ENCODE results near the gene ATF5.
"Not testable (repeated sequence)": the region's sequence is repeated elsewhere in the genome, so short reads cannot be mapped to it uniquely, and the experiment has no call there.

ATF5 gene

DNA sequence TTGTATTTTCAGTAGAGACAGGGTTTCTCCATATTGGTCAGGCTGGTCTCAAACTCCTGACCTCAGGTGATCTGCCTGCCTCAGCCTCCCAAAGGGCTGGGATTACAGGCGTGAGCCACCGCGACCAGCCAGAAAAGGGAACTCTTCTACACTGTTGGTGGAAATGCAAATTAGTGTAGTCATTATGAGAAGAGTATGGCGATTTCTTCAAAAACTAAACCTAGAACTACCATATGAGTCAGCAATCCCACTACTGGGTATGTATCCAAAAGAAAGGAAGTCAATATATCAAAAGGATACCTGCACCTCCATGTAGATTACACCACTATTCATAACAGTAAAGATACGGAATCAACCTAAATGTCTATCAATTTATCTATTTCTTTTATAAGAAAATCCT is 15.6 kb downstream of the ATF5 start:
- not testable (repeated sequence) for H3K56ac ChIP-seq (ENCODE audit: low read length); H2BK15ac ChIP-seq (replicated peaks; ENCODE audit: low read depth); H4K5ac ChIP-seq (ENCODE audit: low read length); H3K36me3 ChIP-seq (ENCODE audit: control insufficient read depth, insufficient read depth, low read length); H2BK5ac ChIP-seq (ENCODE audit: low read length); H3K9ac ChIP-seq (ENCODE audit: low read length); H3K27ac ChIP-seq (ENCODE audit: low read depth, low read length); H3K79me2 ChIP-seq (ENCODE audit: control insufficient read depth, insufficient read depth, low read length); H2AK5ac ChIP-seq (ENCODE audit: low read length); H3K23ac ChIP-seq (ENCODE audit: low read length); H3K4ac ChIP-seq (ENCODE audit: low read depth, low read length); H3K4me3 ChIP-seq (ENCODE audit: low read length); H3K4me1 ChIP-seq (ENCODE audit: control insufficient read depth, low read depth, low read length); H2BK120ac ChIP-seq (ENCODE audit: low read depth, low read length); H3K4me2 ChIP-seq (ENCODE audit: low read length); H3K18ac ChIP-seq (ENCODE audit: low read length); DNase-seq; H3K79me1 ChIP-seq (ENCODE audit: low read length); H3K27me3 ChIP-seq (ENCODE audit: insufficient read depth, low read length, poor library complexity); H4K8ac ChIP-seq (ENCODE audit: low read depth, low read length)
- whole genome bisulfite sequencing (ENCODE audit: extremely low coverage, insufficient coverage, low lambda C conversion rate) = no CpG with 5 or more reads among the region's 5 CpGs

DNA sequence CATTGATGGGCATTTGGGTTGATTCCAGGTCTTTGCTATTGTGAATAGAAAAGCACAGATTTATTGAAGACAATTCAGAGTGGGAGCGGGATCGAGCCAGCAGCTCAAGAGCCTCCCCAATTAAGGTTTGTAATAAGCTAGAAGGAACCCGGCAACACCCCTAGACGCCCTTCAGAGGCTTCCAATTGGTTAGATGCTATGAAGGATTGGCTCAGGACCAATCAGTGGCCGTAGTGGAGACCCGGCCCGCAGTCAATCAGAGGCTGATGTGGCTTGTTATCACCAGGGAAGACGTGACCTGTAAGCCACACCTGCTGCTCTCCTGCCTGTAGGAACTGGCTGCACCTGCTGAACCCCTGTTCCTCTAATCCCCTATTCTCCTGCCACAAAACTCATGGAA is 17.4 kb downstream of the ATF5 start:
- H3K23ac ChIP-seq (ENCODE audit: low read length) = no peak overlapping the region
- WGBS (ENCODE audit: extremely low coverage, insufficient coverage, low lambda C conversion rate) = no CpG with 5 or more reads among the region's 8 CpGs
- no peak overlapping the region for H3K4ac ChIP-seq (ENCODE audit: low read depth, low read length)
- H3K4me1 ChIP-seq (ENCODE audit: control insufficient read depth, low read depth, low read length) = no peaks in the 10 kb centered on the region
- no peak overlapping the region for H4K5ac ChIP-seq (ENCODE audit: low read length)
- H2BK15ac ChIP-seq (replicated peaks; ENCODE audit: low read depth) = no peak overlapping the region
- no peak overlapping the region for H3K9ac ChIP-seq (ENCODE audit: low read length)
- H3K79me1 ChIP-seq (ENCODE audit: low read length) = no peaks in the 10 kb centered on the region
- H2BK5ac ChIP-seq (ENCODE audit: low read length) = no peak overlapping the region
- no peaks in the 10 kb centered on the region for H3K79me2 ChIP-seq (ENCODE audit: control insufficient read depth, insufficient read depth, low read length)
- no peak overlapping the region for H3K56ac ChIP-seq (ENCODE audit: low read length)
- no peak overlapping the region for H4K8ac ChIP-seq (ENCODE audit: low read depth, low read length)
- DNase-seq = no peak
- no peak overlapping the region for H3K4me2 ChIP-seq (ENCODE audit: low read length)
- H2BK120ac ChIP-seq (ENCODE audit: low read depth, low read length) = no peak overlapping the region
- H3K4me3 ChIP-seq (ENCODE audit: low read length) = no peak overlapping the region
- no peak overlapping the region for H3K18ac ChIP-seq (ENCODE audit: low read length)
- H3K27me3 ChIP-seq (ENCODE audit: insufficient read depth, low read length, poor library complexity) = no peaks in the 10 kb centered on the region
- H3K27ac ChIP-seq (ENCODE audit: low read depth, low read length) = no peak overlapping the region
- H3K36me3 ChIP-seq (ENCODE audit: control insufficient read depth, insufficient read depth, low read length) = no peaks in the 10 kb centered on the region
- no peak overlapping the region for H2AK5ac ChIP-seq (ENCODE audit: low read length)

DNA sequence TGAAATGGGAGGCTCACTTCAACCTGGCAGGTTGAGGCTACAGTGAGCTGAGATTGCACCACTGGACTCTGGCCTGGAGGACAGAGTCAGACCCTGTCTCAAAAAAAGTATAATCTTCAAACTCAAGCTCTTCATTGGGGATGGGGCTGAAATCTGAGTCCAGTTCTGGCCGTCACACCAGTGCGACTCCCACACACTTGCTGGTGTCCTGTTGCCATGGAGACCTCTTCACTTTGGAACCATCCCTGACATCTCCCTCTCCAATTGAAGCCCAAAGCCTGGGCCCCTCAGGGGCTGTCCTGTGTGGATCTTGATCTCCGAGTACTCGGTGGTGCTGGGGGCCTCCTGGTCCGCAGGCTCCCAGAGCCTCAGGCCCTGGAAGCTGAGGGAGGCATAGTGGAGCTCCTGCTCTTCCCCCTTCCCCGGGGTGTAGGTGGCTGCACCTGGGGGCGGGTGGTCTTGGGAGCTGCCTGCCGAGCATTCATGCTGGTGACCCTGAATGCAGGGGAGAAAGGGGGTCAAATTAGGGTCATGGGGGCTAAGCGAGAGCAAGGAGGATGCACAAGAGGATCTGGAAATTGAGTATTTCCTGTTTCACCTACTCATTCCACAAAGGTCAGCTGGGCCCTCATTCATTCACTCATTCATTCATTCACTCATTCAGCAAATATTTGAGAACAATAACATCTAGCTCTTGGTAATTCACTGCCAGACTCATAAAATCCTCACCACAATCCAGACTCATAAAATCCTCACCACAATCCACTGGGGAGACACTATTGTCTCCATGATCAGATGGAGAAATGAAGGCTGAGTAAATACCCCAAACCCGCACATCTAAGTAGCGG is 21.0 kb downstream of the ATF5 start:
- no peaks in the 10 kb centered on the region for H3K79me1 ChIP-seq (ENCODE audit: low read length)
- no peak overlapping the region for H3K9ac ChIP-seq (ENCODE audit: low read length)
- no peak overlapping the region for H3K23ac ChIP-seq (ENCODE audit: low read length)
- no peaks in the 10 kb centered on the region for H3K4me1 ChIP-seq (ENCODE audit: control insufficient read depth, low read depth, low read length)
- no peak overlapping the region for H4K5ac ChIP-seq (ENCODE audit: low read length)
- no peak overlapping the region for H3K4me3 ChIP-seq (ENCODE audit: low read length)
- H2BK5ac ChIP-seq (ENCODE audit: low read length) = no peak overlapping the region
- DNase-seq = no peak
- H3K56ac ChIP-seq (ENCODE audit: low read length) = no peak overlapping the region
- no peak overlapping the region for H3K4ac ChIP-seq (ENCODE audit: low read depth, low read length)
- H2BK120ac ChIP-seq (ENCODE audit: low read depth, low read length) = no peak overlapping the region
- H4K8ac ChIP-seq (ENCODE audit: low read depth, low read length) = no peak overlapping the region
- H3K27ac ChIP-seq (ENCODE audit: low read depth, low read length) = no peak overlapping the region
- H3K27me3 ChIP-seq (ENCODE audit: insufficient read depth, low read length, poor library complexity) = no peaks in the 10 kb centered on the region
- no peak overlapping the region for H2AK5ac ChIP-seq (ENCODE audit: low read length)
- H3K79me2 ChIP-seq (ENCODE audit: control insufficient read depth, insufficient read depth, low read length) = no peaks in the 10 kb centered on the region
- H3K36me3 ChIP-seq (ENCODE audit: control insufficient read depth, insufficient read depth, low read length) = no peaks in the 10 kb centered on the region
- H3K4me2 ChIP-seq (ENCODE audit: low read length) = no peak overlapping the region
- no CpG with 5 or more reads among the region's 11 CpGs for WGBS (ENCODE audit: extremely low coverage, insufficient coverage, low lambda C conversion rate)
- no peak overlapping the region for H2BK15ac ChIP-seq (replicated peaks; ENCODE audit: low read depth)
- no peak overlapping the region for H3K18ac ChIP-seq (ENCODE audit: low read length)

DNA sequence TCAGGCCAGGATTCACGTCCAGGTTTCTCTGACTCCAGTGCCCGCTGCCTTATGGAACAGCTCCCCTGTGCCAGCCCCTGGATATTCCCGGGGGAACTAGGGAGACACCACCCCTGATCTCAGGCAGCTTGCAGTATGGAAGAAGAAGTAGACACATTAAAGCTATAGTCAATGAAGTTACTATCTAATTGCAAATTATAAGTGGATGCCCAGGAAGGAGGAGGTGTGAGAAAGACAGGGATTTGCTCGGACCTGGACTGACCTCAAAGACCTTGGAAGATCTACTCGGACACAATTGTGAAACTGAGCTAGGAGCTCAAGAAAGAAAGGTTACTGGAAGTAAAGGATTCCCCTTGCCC is 21.6 kb downstream of the ATF5 start:
- H2BK120ac ChIP-seq (ENCODE audit: low read depth, low read length) = no peak overlapping the region
- no peaks in the 10 kb centered on the region for H3K27me3 ChIP-seq (ENCODE audit: insufficient read depth, low read length, poor library complexity)
- no peak overlapping the region for H2BK5ac ChIP-seq (ENCODE audit: low read length)
- WGBS (ENCODE audit: extremely low coverage, insufficient coverage, low lambda C conversion rate) = no CpG with 5 or more reads among the region's 5 CpGs
- H3K18ac ChIP-seq (ENCODE audit: low read length) = no peak overlapping the region
- no peak overlapping the region for H3K27ac ChIP-seq (ENCODE audit: low read depth, low read length)
- H3K23ac ChIP-seq (ENCODE audit: low read length) = no peak overlapping the region
- no peak overlapping the region for H3K56ac ChIP-seq (ENCODE audit: low read length)
- no peak for DNase-seq
- H4K5ac ChIP-seq (ENCODE audit: low read length) = no peak overlapping the region
- H3K4me2 ChIP-seq (ENCODE audit: low read length) = no peak overlapping the region
- H3K9ac ChIP-seq (ENCODE audit: low read length) = no peak overlapping the region
- no peaks in the 10 kb centered on the region for H3K79me2 ChIP-seq (ENCODE audit: control insufficient read depth, insufficient read depth, low read length)
- H3K4me1 ChIP-seq (ENCODE audit: control insufficient read depth, low read depth, low read length) = no peaks in the 10 kb centered on the region
- no peaks in the 10 kb centered on the region for H3K36me3 ChIP-seq (ENCODE audit: control insufficient read depth, insufficient read depth, low read length)
- H3K4me3 ChIP-seq (ENCODE audit: low read length) = no peak overlapping the region
- H2BK15ac ChIP-seq (replicated peaks; ENCODE audit: low read depth) = no peak overlapping the region
- no peak overlapping the region for H3K4ac ChIP-seq (ENCODE audit: low read depth, low read length)
- no peak overlapping the region for H2AK5ac ChIP-seq (ENCODE audit: low read length)
- H3K79me1 ChIP-seq (ENCODE audit: low read length) = no peaks in the 10 kb centered on the region
- H4K8ac ChIP-seq (ENCODE audit: low read depth, low read length) = no peak overlapping the region

DNA sequence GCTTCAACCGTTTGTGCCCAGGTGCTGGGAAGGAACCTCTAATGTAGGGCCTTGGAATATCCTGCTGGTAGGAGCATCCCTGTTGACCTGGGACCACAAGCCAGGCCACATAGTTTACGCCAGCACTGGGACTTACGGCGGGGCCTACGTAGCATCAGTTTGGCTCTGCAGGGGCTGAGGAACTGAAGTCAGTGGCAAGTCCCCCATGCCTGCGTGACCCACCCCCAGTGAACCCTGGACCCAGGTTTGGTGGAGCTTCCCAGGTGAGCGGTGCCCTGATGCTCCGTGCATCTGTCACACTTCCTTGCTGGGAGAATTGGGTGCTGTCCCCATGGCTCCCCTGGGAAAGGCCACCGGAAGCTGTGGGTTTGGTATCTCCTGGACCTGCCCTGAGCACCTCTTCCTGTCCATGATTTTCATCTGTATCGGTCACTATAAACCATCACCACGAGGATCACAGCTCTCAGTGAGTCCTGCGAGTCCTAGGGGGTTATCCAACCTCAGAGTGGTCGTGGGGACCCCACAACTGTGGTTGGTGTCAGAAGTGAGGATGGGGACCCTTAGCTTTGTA is 22.0 kb downstream of the ATF5 start:
- H3K27ac ChIP-seq (ENCODE audit: low read depth, low read length) = no peak overlapping the region
- H4K8ac ChIP-seq (ENCODE audit: low read depth, low read length) = no peak overlapping the region
- no peak overlapping the region for H3K56ac ChIP-seq (ENCODE audit: low read length)
- no peak overlapping the region for H2BK5ac ChIP-seq (ENCODE audit: low read length)
- H2BK15ac ChIP-seq (replicated peaks; ENCODE audit: low read depth) = no peak overlapping the region
- no peaks in the 10 kb centered on the region for H3K36me3 ChIP-seq (ENCODE audit: control insufficient read depth, insufficient read depth, low read length)
- H3K4me1 ChIP-seq (ENCODE audit: control insufficient read depth, low read depth, low read length) = no peaks in the 10 kb centered on the region
- no peak overlapping the region for H3K4me2 ChIP-seq (ENCODE audit: low read length)
- H3K79me2 ChIP-seq (ENCODE audit: control insufficient read depth, insufficient read depth, low read length) = no peaks in the 10 kb centered on the region
- H2AK5ac ChIP-seq (ENCODE audit: low read length) = no peak overlapping the region
- no peak overlapping the region for H4K5ac ChIP-seq (ENCODE audit: low read length)
- H3K27me3 ChIP-seq (ENCODE audit: insufficient read depth, low read length, poor library complexity) = no peaks in the 10 kb centered on the region
- no peak for DNase-seq
- no peak overlapping the region for H3K4me3 ChIP-seq (ENCODE audit: low read length)
- no peak overlapping the region for H2BK120ac ChIP-seq (ENCODE audit: low read depth, low read length)
- no peak overlapping the region for H3K23ac ChIP-seq (ENCODE audit: low read length)
- H3K9ac ChIP-seq (ENCODE audit: low read length) = no peak overlapping the region
- no peak overlapping the region for H3K18ac ChIP-seq (ENCODE audit: low read length)
- no peak overlapping the region for H3K4ac ChIP-seq (ENCODE audit: low read depth, low read length)
- no CpG with 5 or more reads among the region's 13 CpGs for WGBS (ENCODE audit: extremely low coverage, insufficient coverage, low lambda C conversion rate)
- no peaks in the 10 kb centered on the region for H3K79me1 ChIP-seq (ENCODE audit: low read length)

Data from mesendoderm (in vitro differentiated cells).